ENCODE data around the gene CFAP45. TPM values are rescaled to one million over a fixed set of nuclear protein-coding genes. Genes with fewer than 3 reads are reported as not detected.

Gene CFAP45
- total RNA-seq, 5 donors from 2014 or later (not counting 1 experiment from before 2014, with no cell fraction given), result 1.2 to 4.7 (median 1.5) TPM

- ATAC-seq (replicated peaks in 1 of 4), result no peak
- CTCF ChIA-PET, result interaction anchor here in 1 of 2 donors (0.6 kb wide), 2 partner anchors 936 to 1442 kb away, joined by 3 read pairs; no protein-coding TSS in a partner anchor
- no peak for DNase-seq
- H3K27ac Mint-ChIP-seq, result no peak overlapping the region
- 100% methylated on average over 1 of the region's 5 CpGs for WGBS (ENCODE audit: insufficient coverage)
- Histone ChIP-seq H3K36me3 (ENCODE audit: control insufficient read depth in 2 of 2, extremely low read depth in 1 of 2, insufficient read depth in 1 of 2, low read length in 1 of 2) (no peaks in the 10 kb centered on the region), H3K4me3 (ENCODE audit: control insufficient read depth in 1 of 2, extremely low read depth in 1 of 2, low read length in 1 of 2) (no peak overlapping the region), H3K27ac (ENCODE audit: low read length) (no peak overlapping the region), H3K4me1 (ENCODE audit: control insufficient read depth in 1 of 2, extremely low read depth in 1 of 2, insufficient read depth in 2 of 2, low read length in 2 of 2) (peaks cover 4 to 28% of the 10 kb centered on the region in 2 experiments), H3K9me3 (no peaks in the 10 kb centered on the region), H3K27me3 (replicated peaks in 1 of 2; ENCODE audit: control insufficient read depth in 2 of 2, extremely low read depth in 1 of 2, insufficient read depth in 2 of 2, low read length in 1 of 2) (peaks cover 0 to 67% of the 10 kb centered on the region in 2 experiments)
- H3K9me3 Mint-ChIP-seq, result no peaks in the 10 kb centered on the region
- no peaks in the 10 kb centered on the region for H3K36me3 Mint-ChIP-seq
- H3K4me1 Mint-ChIP-seq, result peaks cover 12 to 21% (median 12%) of the 10 kb centered on the region in 3 donors
- POLR2A ChIA-PET, result interaction anchor here in 1 of 2 donors (0.5 kb wide), 1 partner anchor 37 kb away, joined by 3 read pairs; no protein-coding TSS in a partner anchor
- H3K27me3 Mint-ChIP-seq, result peaks cover 35 to 36% of the 10 kb centered on the region in 2 donors
- no peak overlapping the region for H3K4me3 Mint-ChIP-seq
Observed at GRCh38 chr1:159941141-159941540, 41.2 kb upstream of the CFAP45 start.

GRCh38 chr1:159940006-159940620 is 40.1 kb upstream of the CFAP45 start:
- Mint-ChIP-seq H3K36me3 (no peaks in the 10 kb centered on the region), H3K4me3 (no peak overlapping the region), H3K9me3 (no peaks in the 10 kb centered on the region), H3K4me1 (peaks cover 6 to 16% (median 12%) of the 10 kb centered on the region in 3 donors), H3K27ac (no peak overlapping the region), H3K27me3 (peaks cover 30% of the 10 kb centered on the region in 2 donors)
- ATAC-seq (replicated peaks in 1 of 4), result no peak
- Histone ChIP-seq H3K27me3 (replicated peaks in 1 of 2; ENCODE audit: control insufficient read depth in 2 of 2, extremely low read depth in 1 of 2, insufficient read depth in 2 of 2, low read length in 1 of 2) (peaks cover 0 to 61% of the 10 kb centered on the region in 2 experiments), H3K4me1 (ENCODE audit: control insufficient read depth in 1 of 2, extremely low read depth in 1 of 2, insufficient read depth in 2 of 2, low read length in 2 of 2) (peaks cover 4 to 20% of the 10 kb centered on the region in 2 experiments), H3K36me3 (ENCODE audit: control insufficient read depth in 2 of 2, extremely low read depth in 1 of 2, insufficient read depth in 1 of 2, low read length in 1 of 2) (no peaks in the 10 kb centered on the region), H3K4me3 (ENCODE audit: control insufficient read depth in 1 of 2, extremely low read depth in 1 of 2, low read length in 1 of 2) (no peak overlapping the region), H3K27ac (ENCODE audit: low read length) (no peak overlapping the region), H3K9me3 (no peaks in the 10 kb centered on the region)
- CTCF ChIA-PET, result interaction anchor here (0.6 to 2.1 kb wide), 3 partner anchors 68 to 1443 kb away, joined by 3 to 7 read pairs (median 3); no protein-coding TSS in a partner anchor
- WGBS (ENCODE audit: insufficient coverage), result 97% methylated on average over 7 of the region's 11 CpGs
- DNase-seq, result no peak
- POLR2A ChIA-PET, result no interaction called here

DNA sequence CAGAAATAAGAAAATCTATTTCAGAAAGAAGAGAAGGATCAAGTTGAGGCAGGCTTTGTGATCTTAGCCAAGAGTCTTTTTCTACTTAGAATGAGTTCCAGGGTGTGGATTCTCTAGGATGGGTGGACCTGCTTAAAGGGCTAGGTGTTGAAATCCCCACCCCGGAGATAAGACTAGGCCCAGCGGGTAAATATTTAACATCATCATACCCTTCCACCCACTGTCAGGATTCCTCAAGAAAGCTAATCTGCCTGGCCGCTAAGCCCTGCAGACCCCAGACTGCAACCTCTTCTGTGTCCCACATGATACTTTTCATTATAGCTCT is 39.7 kb upstream of the CFAP45 start:
- Mint-ChIP-seq H3K36me3 (no peaks in the 10 kb centered on the region), H3K27me3 (peaks cover 26% of the 10 kb centered on the region in 2 donors), H3K27ac (no peak overlapping the region), H3K9me3 (no peaks in the 10 kb centered on the region), H3K4me3 (no peak overlapping the region), H3K4me1 (peaks cover 2 to 12% (median 8%) of the 10 kb centered on the region in 3 donors)
- ChIA-PET CTCF (interaction anchor here (0.6 to 2.1 kb wide), 4 partner anchors 13 to 68 kb away, joined by 3 to 7 read pairs (median 5); no protein-coding TSS in a partner anchor), POLR2A (no interaction called here)
- no peak for ATAC-seq (replicated peaks in 1 of 4)
- no CpG with 5 or more reads among the region's 3 CpGs for WGBS (ENCODE audit: insufficient coverage)
- peaks cover 4 to 17% of the 10 kb centered on the region in 2 experiments for H3K4me1 ChIP-seq (ENCODE audit: control insufficient read depth in 1 of 2, extremely low read depth in 1 of 2, insufficient read depth in 2 of 2, low read length in 2 of 2)
- H3K4me3 ChIP-seq (ENCODE audit: control insufficient read depth in 1 of 2, extremely low read depth in 1 of 2, low read length in 1 of 2), result no peak overlapping the region
- H3K9me3 ChIP-seq, result no peaks in the 10 kb centered on the region
- H3K27me3 ChIP-seq (replicated peaks in 1 of 2; ENCODE audit: control insufficient read depth in 2 of 2, extremely low read depth in 1 of 2, insufficient read depth in 2 of 2, low read length in 1 of 2), result peaks cover 0 to 60% of the 10 kb centered on the region in 2 experiments
- H3K36me3 ChIP-seq (ENCODE audit: control insufficient read depth in 2 of 2, extremely low read depth in 1 of 2, insufficient read depth in 1 of 2, low read length in 1 of 2), result no peaks in the 10 kb centered on the region
- no peak for DNase-seq
- H3K27ac ChIP-seq (ENCODE audit: low read length), result no peak overlapping the region

GRCh38 chr1:159938905-159939677 is 39.1 kb upstream of the CFAP45 start:
- Mint-ChIP-seq H3K4me3 (no peak overlapping the region), H3K27ac (no peak overlapping the region)

GRCh38 chr1:159938211-159938852 is 38.4 kb upstream of the CFAP45 start:
- no peak for ATAC-seq (replicated peaks in 1 of 4)
- H3K36me3 Mint-ChIP-seq, result no peaks in the 10 kb centered on the region
- H3K27ac Mint-ChIP-seq, result no peak overlapping the region
- no peak for DNase-seq
- Histone ChIP-seq H3K36me3 (ENCODE audit: control insufficient read depth in 2 of 2, extremely low read depth in 1 of 2, insufficient read depth in 1 of 2, low read length in 1 of 2) (no peaks in the 10 kb centered on the region), H3K27me3 (replicated peaks in 1 of 2; ENCODE audit: control insufficient read depth in 2 of 2, extremely low read depth in 1 of 2, insufficient read depth in 2 of 2, low read length in 1 of 2) (peaks cover 0 to 53% of the 10 kb centered on the region in 2 experiments), H3K27ac (ENCODE audit: low read length) (no peak overlapping the region), H3K9me3 (no peaks in the 10 kb centered on the region), H3K4me1 (ENCODE audit: control insufficient read depth in 1 of 2, extremely low read depth in 1 of 2, insufficient read depth in 2 of 2, low read length in 2 of 2) (peaks cover 4 to 17% of the 10 kb centered on the region in 2 experiments), H3K4me3 (ENCODE audit: control insufficient read depth in 1 of 2, extremely low read depth in 1 of 2, low read length in 1 of 2) (no peak overlapping the region)
- WGBS (ENCODE audit: insufficient coverage), result 49% methylated on average over 6 of the region's 7 CpGs
- H3K27me3 Mint-ChIP-seq, result peaks cover 13 to 17% of the 10 kb centered on the region in 2 donors
- CTCF ChIA-PET, result interaction anchor here (1.2 to 2.1 kb wide), 4 partner anchors 45 to 70 kb away, joined by 3 to 7 read pairs (median 6); no protein-coding TSS in a partner anchor
- POLR2A ChIA-PET, result no interaction called here
- H3K9me3 Mint-ChIP-seq, result no peaks in the 10 kb centered on the region
- H3K4me1 Mint-ChIP-seq, result peaks cover 0 to 12% (median 8%) of the 10 kb centered on the region in 3 donors
- no peak overlapping the region for H3K4me3 Mint-ChIP-seq

More at GRCh38 chr1:159938905-159939677, 39.1 kb upstream of the CFAP45 start:
- no peaks in the 10 kb centered on the region for H3K36me3 ChIP-seq (ENCODE audit: control insufficient read depth in 2 of 2, extremely low read depth in 1 of 2, insufficient read depth in 1 of 2, low read length in 1 of 2)
- no peak overlapping the region for H3K27ac ChIP-seq (ENCODE audit: low read length)
- 85% methylated on average over 3 of the region's 6 CpGs for WGBS (ENCODE audit: insufficient coverage)
- no peak for ATAC-seq (replicated peaks in 1 of 4)
- POLR2A ChIA-PET, result no interaction called here
- DNase-seq, result no peak
- H3K9me3 Mint-ChIP-seq, result no peaks in the 10 kb centered on the region
- no peaks in the 10 kb centered on the region for H3K36me3 Mint-ChIP-seq
- H3K4me3 ChIP-seq (ENCODE audit: control insufficient read depth in 1 of 2, extremely low read depth in 1 of 2, low read length in 1 of 2), result no peak overlapping the region
- peaks cover 4 to 17% of the 10 kb centered on the region in 2 experiments for H3K4me1 ChIP-seq (ENCODE audit: control insufficient read depth in 1 of 2, extremely low read depth in 1 of 2, insufficient read depth in 2 of 2, low read length in 2 of 2)
- H3K4me1 Mint-ChIP-seq, result peaks cover 0 to 12% (median 8%) of the 10 kb centered on the region in 3 donors
- peaks cover 0 to 60% of the 10 kb centered on the region in 2 experiments for H3K27me3 ChIP-seq (replicated peaks in 1 of 2; ENCODE audit: control insufficient read depth in 2 of 2, extremely low read depth in 1 of 2, insufficient read depth in 2 of 2, low read length in 1 of 2)
- H3K27me3 Mint-ChIP-seq, result peaks cover 20 to 22% of the 10 kb centered on the region in 2 donors
- CTCF ChIA-PET, result interaction anchor here (0.6 to 2.1 kb wide), 6 partner anchors 13 to 152 kb away, joined by 3 to 7 read pairs (median 4); no protein-coding TSS in a partner anchor
- no peaks in the 10 kb centered on the region for H3K9me3 ChIP-seq

Data from T-cell (primary cell).